Loucy (cell line): ENCODE measurements around the gene TXNDC17.

Source experiments
- EZH2phosphoT487 ChIP-seq: fragments of 200-600 bp; IDR thresholded peaks from 2 replicates; pipeline ENCODE4 v1.6.1; 2018; ENCODE audit warnings: antibody characterized with exemption, mild to moderate bottlenecking, moderate library complexity, borderline replicate concordance
- TF ChIP-seq, protein P1 (sequence below): fragments of 200-600 bp; sonication (generic); conservative IDR thresholded peaks from 2 replicates; pipeline ENCODE4 v1.5.1; 2014; ENCODE audit warnings: mild to moderate bottlenecking, antibody characterized with exemption, low read length

GRCh38 chr17:6632530-6632929 is 8.3 kb upstream of the TXNDC17 start:
- TF ChIP-seq, protein P1, sequence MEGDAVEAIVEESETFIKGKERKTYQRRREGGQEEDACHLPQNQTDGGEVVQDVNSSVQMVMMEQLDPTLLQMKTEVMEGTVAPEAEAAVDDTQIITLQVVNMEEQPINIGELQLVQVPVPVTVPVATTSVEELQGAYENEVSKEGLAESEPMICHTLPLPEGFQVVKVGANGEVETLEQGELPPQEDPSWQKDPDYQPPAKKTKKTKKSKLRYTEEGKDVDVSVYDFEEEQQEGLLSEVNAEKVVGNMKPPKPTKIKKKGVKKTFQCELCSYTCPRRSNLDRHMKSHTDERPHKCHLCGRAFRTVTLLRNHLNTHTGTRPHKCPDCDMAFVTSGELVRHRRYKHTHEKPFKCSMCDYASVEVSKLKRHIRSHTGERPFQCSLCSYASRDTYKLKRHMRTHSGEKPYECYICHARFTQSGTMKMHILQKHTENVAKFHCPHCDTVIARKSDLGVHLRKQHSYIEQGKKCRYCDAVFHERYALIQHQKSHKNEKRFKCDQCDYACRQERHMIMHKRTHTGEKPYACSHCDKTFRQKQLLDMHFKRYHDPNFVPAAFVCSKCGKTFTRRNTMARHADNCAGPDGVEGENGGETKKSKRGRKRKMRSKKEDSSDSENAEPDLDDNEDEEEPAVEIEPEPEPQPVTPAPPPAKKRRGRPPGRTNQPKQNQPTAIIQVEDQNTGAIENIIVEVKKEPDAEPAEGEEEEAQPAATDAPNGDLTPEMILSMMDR: no peak
- no peak for TF ChIP-seq EZH2phosphoT487
